Endometrial microvascular endothelial cells (primary cell): ENCODE data around the gene NREP. TPM values are rescaled to one million over a fixed set of nuclear protein-coding genes. Genes with fewer than 3 reads are reported as not detected.
"Not testable (repeated sequence)": the region's sequence is repeated elsewhere in the genome, so short reads cannot be mapped to it uniquely, and the experiment has no call there.

ENCODE experiments used
- in situ Hi-C: cut with HindIII; loops from 2 replicates; pipeline ENCODE4 v1.10.0; 2017; ENCODE audit warnings: low sequenced_read_pairs, low pct_unique_long_range_greater_than_20kb; ENCODE audit errors: inconsistent ontology term
- total RNA-seq: library from RNA; depleted of rRNA; stranded (reverse); fragments of >200 nt; gene quantifications from one replicate; pipeline ENCODE4 v1.2.3, GENCODE V29; 2015; ENCODE audit errors: inconsistent ontology term

NREP gene
- total RNA-seq, 1 donor from 2014 or later: 18.2 TPM

- in situ Hi-C loops: no loop called here
Measured at GRCh38 chr5:111744455-111744854, 12.5 kb downstream of the NREP start.

- in situ Hi-C loops: no loop called here
Measured at GRCh38 chr5:111743988-111744387, 13.0 kb downstream of the NREP start.

DNA sequence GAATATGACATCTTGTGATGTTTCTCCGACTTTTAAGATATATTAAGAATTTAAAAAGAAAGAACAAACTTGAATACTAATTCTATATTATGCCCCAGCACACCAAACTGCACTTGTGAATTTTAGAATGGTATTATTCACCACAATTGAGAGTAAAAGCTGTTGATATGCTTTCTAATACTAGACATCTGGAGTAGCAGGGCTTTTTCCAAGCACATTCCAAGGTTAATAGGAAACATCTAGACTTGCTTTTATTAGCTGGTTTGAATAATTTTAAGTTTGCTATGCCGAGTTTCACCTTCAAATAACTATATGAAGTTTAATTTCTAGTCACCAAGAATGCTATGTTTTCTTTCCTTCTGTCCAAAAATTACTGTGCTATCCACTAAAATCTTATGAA lies 13.5 kb downstream of the NREP start:
- in situ Hi-C loops: no loop called here

DNA sequence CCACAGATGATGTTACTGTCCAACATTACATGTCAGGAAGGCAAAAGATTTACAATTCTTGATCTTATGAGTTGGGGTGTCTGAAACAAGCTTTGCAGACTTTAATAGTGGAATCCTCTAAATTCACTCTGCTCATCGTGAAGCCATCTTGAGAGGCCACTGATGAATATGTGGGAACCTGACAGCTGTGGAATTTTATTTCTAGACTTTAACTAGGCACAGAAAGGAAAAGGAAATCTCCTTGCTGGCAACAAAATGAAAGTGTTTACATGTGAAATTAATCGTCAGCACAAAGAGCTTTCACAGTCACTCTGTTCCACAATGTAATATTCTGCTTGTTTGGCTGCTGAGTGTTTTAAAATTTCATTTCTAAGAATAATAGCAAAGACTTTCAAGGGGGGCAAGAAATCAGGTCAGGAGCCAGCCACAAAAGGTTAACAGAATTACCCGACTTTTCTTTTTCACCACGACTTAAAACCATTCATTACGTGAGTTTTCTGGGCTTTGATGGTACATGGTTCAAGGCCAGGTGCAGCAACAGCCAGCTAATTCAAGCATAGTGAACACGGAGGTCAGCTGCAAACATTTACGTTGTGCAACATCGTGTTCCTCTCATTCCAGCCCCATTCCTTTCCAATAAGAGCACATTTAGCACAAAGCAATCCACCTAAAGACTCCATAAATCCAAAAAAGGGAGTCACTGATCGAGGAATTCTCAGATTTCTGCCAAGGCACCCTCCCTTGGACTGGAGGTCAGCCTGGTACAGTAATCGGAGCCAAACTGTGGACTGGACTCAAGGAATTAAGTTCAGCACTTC lies 14.6 kb downstream of the NREP start:
- in situ Hi-C loops: no loop called here

GRCh38 chr5:111741278-111741677 lies 15.7 kb downstream of the NREP start:
- in situ Hi-C loops: no loop called here

- in situ Hi-C loops: no loop called here
Measured at GRCh38 chr5:111739416-111739815, 17.6 kb downstream of the NREP start.

GRCh38 chr5:111738118-111738517 lies 18.9 kb downstream of the NREP start:
- in situ Hi-C loops: no loop called here

DNA sequence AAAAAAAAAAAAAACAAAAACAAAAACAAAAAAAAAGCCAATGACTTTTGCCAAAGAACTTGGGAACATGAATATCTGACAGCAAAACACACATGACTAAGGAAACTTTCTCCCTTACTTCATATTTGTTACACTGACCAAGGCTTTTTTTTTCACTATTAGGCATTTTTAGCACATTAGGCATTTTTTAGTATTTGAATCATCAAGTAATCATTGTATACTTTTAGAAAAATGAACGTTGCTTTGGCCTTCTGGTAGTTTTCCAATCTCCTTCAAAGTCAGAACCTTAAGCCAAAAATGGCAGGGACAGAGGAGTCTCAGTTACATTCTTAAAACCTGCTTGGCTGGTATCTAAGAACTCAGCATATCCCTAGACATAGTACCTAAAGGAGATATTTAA lies 19.3 kb downstream of the NREP start:
- in situ Hi-C loops: no loop called here

GRCh38 chr5:111735583-111736270 lies 21.3 kb downstream of the NREP start:
- in situ Hi-C loops: no loop called here

GRCh38 chr5:111734597-111734996 lies 22.4 kb downstream of the NREP start:
- in situ Hi-C loops: no loop called here

DNA sequence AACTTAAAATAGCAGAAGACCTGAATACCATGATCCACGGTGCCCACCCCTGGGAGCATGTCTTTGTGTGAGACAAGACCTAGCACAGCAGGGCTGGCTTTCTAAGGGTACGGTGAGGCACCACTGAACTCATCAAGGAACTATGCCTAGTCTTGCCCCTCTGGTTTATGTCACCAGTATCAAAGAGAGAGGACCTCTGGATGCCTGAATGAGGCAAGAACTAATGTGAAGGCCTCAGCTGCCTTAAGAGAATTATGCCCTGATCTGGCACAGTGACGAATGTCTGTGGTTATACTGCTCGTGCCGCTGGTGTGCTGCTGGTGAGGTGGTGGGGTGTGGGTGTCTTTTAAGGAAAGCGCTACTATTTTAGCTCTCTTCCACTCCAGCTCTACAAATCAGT lies 23.0 kb downstream of the NREP start:
- in situ Hi-C loops: no loop called here

DNA sequence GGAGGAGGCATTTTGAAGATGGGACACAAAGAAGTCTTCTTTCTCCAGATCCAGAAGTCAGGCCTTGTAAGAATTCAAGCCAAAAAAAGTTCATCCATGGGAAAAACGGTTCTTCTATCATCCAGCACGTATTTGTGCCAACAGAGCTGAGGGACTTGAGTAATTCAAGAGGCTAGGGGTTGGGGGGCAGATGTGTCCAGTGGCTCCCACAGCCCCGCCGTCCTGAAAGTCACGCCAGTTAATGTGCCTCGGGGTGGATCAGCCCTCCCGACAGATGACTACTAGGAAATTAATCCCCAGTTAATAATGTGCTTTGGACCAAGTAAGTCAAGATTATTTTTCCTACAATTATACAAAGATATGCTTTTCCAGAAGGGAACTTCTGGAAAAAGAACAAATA lies 23.4 kb downstream of the NREP start:
- in situ Hi-C loops: no loop called here

- in situ Hi-C loops: no loop called here
Measured at GRCh38 chr5:111731638-111732037, 25.4 kb downstream of the NREP start.

DNA sequence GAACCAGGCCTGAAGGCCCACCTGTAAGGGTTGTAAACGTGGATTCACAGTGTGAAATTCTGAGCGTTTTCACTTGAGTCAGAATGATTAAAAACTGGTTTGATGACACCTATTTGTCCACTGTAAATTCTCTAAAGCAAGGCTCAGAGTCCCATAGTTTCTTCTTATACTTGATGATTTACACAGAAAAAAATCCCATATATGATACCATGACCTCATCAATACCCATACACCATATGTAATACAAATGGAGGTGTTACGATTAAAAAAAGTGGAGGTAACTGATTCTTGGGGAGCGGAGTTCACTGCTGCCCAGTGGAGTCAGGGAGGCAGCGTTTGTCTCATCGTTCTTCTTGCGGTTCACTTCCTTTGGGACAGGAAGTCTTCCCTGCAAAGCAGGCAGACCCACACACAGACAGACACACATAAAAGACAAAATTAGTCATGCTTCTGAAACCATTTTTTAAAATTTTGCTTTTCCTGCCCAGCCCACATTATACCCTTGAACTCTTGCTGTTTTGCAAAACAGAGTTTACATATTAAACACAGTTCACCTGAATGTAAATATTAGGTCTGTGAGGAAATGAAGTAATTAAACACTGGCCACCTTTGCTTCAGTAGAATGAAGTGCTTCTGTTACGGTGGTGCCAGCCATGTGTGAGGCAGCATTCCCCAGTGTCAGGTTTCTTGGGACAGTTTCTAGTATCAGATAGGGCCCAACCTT lies 26.2 kb downstream of the NREP start:
- in situ Hi-C loops: no loop called here

- in situ Hi-C loops: no loop called here
Measured at GRCh38 chr5:111728941-111729340, 28.1 kb downstream of the NREP start.

DNA sequence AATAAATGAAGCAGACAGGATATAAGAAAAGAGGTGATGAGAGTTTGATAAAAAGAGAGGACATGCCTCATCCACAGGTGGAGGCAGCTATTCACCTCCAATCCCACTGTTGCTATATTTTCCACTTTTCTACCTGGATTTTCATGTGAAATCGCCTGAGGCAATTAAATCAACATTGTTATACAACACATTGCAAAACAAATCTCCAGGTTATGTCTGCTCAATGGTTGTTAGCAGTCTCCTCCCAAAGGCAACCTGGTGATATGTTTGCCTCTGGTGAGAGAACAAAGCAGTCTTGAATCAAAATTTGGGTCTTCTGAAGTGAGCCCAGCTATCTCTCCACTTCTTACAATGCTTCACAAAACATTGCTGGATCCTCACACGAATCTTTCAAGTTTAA lies 30.0 kb downstream of the NREP start:
- in situ Hi-C loops: no loop called here

GRCh38 chr5:111722140-111722539 lies 34.9 kb downstream of the NREP start:
- in situ Hi-C loops: no loop called here

GRCh38 chr5:111720333-111720890 lies 36.6 kb downstream of the NREP start:
- in situ Hi-C loops: no loop called here

DNA sequence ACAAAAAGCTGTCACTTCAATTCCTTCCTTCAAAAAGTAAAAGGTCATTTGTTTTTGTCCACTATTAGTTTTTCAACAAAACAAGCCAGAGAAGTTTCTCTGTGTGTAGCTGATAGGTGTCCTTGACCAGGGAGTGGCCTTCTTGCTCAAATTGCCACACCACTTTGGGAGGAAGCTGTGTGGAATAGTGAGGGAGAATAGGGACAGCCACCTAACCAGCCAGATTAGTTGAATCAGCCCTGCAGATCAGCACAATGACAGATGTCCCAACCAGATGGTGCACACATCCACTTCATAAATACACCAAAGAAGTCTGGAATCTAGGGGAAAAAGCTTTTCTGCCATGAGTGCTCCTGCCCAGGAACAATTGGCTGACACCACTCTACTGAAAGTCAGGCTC lies 37.2 kb downstream of the NREP start:
- in situ Hi-C loops: no loop called here

DNA sequence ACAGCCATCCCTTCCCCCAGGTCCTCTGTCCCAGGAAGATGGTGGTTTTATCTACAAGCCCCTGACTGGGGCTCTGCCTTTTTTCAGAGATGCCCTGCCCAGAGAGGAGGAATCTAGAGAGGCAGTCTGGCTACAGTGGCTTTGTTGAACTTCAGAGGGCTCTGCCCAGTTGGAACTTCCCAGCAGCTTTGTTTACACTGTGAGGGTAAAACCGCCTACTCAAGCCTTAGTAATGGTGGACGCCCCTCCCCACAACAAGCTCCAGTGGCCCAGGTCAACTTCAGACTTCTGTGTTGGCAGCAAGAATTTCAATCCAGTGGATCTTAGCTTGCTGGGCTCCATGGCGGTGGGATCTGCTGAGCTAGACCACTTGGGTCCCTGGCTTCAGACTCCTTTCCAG lies 40.2 kb downstream of the NREP start:
- in situ Hi-C loops: not testable (repeated sequence)
